Bronchial epithelial cell (primary cell): ENCODE data around the gene MSTN. TPM values are rescaled to one million over a fixed set of nuclear protein-coding genes. Genes with fewer than 3 reads are reported as not detected.
A peak's percentile ranks its signal among the peaks of the same experiment; 100 is the strongest.

Experiments
- DNase-seq: peaks from one replicate; pipeline ENCODE4 v3.0.0-alpha.2; 2010; ENCODE audit warnings: low read depth
- FAIRE-seq: peaks from 2 replicates; lab custom pipeline; 2011; peaks lifted over from hg19 to GRCh38; lab: Jason Lieb, UNC
- H3K27me3 ChIP-seq: 2 replicates; pipeline ENCODE4 v1.5.1; 2011; ENCODE audit warnings: low read length; ENCODE audit not compliant: control insufficient read depth, insufficient read depth
- H3K36me3 ChIP-seq: 2 replicates; pipeline ENCODE4 v1.5.1; 2011; ENCODE audit warnings: low read length; ENCODE audit not compliant: control insufficient read depth, insufficient read depth
- H3K4me3 ChIP-seq: 2 replicates; pipeline ENCODE4 v1.5.1; 2011; ENCODE audit warnings: mild to moderate bottlenecking, low read depth, low read length, control low read depth
- total RNA-seq: library from RNA; depleted of rRNA; stranded (reverse); fragments of >200 nt; gene quantifications from 2 replicates; pipeline ENCODE4 v1.2.1, GENCODE V29; 2014
- TF ChIP-seq, protein P1 (sequence below): IDR thresholded peaks from 2 replicates; pipeline ENCODE4 v1.5.1; 2011; ENCODE audit warnings: mild to moderate bottlenecking, moderate library complexity, low read length, control low read depth, inconsistent platforms; ENCODE audit not compliant: insufficient read depth, severe bottlenecking

The MSTN gene
- total RNA-seq, 1 donor from 2014 or later: not detected

DNA sequence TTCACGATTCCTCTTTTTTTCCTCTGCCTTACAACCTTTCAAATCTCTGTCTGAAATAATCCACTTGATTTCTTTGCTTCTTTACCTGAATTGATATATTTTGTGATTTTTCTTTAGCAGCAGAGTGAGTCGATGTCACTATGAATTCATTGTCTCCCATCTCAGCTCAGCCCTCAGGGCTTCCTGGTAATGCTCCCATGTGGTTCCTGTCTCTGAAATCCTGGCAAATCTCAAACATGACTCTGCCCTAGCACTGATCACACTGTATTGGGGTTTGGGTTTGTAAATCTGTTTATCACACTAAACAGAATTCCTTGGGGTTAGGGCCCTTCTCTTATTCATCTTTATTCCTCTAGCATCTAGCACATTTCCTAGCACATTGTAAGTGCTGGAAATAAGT, 43.0 kb upstream of the MSTN start:
- TF ChIP-seq, protein P1, sequence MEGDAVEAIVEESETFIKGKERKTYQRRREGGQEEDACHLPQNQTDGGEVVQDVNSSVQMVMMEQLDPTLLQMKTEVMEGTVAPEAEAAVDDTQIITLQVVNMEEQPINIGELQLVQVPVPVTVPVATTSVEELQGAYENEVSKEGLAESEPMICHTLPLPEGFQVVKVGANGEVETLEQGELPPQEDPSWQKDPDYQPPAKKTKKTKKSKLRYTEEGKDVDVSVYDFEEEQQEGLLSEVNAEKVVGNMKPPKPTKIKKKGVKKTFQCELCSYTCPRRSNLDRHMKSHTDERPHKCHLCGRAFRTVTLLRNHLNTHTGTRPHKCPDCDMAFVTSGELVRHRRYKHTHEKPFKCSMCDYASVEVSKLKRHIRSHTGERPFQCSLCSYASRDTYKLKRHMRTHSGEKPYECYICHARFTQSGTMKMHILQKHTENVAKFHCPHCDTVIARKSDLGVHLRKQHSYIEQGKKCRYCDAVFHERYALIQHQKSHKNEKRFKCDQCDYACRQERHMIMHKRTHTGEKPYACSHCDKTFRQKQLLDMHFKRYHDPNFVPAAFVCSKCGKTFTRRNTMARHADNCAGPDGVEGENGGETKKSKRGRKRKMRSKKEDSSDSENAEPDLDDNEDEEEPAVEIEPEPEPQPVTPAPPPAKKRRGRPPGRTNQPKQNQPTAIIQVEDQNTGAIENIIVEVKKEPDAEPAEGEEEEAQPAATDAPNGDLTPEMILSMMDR: no peak

DNA sequence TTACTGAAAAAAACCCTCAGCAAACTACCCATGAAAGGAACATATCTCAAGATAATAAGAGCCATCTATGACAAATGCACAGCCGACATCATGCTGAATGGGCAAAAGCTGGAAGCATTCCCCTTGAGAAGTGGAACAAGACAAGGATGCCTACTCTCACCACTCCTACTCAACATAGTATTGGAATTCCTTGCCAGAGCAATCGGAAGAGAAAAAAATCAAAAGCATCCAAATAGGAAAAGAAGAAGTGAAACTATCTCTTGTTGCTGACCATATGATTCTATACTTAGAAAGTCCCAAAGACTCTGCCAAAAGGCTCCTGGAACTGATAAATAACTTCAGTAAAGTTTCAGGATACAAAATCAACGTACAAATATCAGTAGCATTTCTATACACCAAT, 40.6 kb upstream of the MSTN start:
- no peaks in the 10 kb centered on the region for H3K27me3 ChIP-seq
- TF ChIP-seq, protein P1: no peak
- H3K36me3 ChIP-seq: no peaks in the 10 kb centered on the region
- DNase-seq (no peak), FAIRE-seq (no peak)
- no peak overlapping the region for H3K4me3 ChIP-seq

More for the DNA sequence above, 43.0 kb upstream of the MSTN start:
- no peak for FAIRE-seq
- H3K27me3 ChIP-seq: no peaks in the 10 kb centered on the region
- peak; percentile 37 for DNase-seq
- H3K4me3 ChIP-seq: no peak overlapping the region
- no peaks in the 10 kb centered on the region for H3K36me3 ChIP-seq

DNA sequence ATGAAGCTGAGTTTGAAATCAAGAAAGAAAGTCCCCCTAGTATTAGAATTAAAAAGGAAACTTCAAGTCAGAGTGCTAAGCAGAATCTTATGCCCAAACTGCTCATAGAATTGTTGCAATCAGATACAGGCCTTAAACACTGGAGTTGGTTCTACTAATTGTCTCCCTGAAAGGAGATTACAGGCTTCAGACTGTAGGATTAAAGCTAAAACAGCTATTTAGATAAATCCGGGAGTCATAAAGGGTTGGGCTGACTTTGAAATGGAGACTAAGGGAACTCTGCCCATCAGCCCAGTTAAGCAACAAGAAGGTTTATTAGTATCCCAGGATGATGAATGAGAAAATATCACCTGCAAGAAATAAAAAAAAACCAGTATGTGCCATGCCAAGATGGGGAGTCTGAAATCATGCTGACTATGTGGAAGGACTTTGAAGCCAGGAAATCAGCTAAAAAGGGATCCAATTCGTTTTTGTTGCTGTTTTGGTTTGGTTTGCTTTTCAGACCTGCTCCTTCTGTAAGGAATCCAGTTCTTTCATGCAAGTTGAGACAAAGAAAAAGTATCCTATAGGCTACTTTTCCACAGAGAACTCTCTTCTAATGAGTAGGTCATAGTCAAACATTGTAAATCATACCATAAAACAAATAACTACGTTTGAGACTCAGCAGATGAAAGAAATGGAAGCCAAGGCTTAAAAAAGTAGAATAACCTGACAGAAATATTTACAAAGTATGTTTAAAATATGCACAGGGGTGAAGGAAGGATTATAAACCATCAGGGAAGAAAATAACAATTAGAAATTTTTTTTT, 37.6 kb upstream of the MSTN start:
- no peak overlapping the region for H3K4me3 ChIP-seq
- TF ChIP-seq, protein P1: no peak
- FAIRE-seq (no peak), DNase-seq (no peak)
- no peaks in the 10 kb centered on the region for H3K27me3 ChIP-seq
- H3K36me3 ChIP-seq: no peaks in the 10 kb centered on the region

DNA sequence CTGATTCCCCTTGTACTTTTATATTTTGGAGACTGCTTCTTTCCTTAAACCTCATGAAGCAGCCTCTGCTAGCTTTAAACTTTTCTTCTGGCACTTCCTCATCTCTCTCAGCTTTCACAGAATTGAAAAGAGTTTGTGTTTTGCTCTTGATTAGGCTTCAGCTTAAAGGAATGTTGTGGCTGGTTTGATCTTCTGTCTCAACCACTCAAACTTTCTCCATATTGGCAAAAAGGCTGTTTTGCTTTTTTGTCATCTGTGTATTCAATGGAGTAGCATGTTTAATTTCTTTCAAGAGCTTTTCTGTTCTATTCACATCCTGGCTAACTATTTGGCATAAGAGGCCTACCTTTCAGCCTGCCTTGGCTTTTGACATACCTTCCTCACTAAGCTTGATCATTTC, 36.3 kb upstream of the MSTN start:
- no peak for DNase-seq
- Histone ChIP-seq H3K27me3 (no peaks in the 10 kb centered on the region), H3K4me3 (no peak overlapping the region), H3K36me3 (no peaks in the 10 kb centered on the region)
- TF ChIP-seq, protein P1: no peak
- FAIRE-seq: no peak

DNA sequence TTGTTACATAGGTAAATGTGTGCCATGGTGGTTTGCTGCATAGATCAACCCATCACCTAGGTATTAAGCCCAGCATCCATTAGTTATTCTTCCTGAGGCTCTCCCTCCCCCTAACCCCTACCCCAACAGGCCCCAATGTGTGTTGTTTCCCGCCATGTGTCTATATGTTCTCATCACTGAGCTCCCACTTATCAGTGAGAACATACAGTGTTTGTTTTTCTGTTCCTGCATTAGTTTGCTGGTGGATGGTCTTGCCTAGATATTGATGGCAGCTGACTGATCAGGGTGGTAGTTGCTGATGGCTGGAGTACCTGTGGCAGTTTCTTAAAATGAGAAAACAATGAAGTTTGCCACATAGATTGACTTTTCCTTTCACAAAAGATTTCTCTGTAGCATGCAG, 34.6 kb upstream of the MSTN start:
- H3K4me3 ChIP-seq: no peak overlapping the region
- FAIRE-seq (no peak), DNase-seq (no peak)
- TF ChIP-seq, protein P1: no peak
- no peaks in the 10 kb centered on the region for H3K36me3 ChIP-seq
- H3K27me3 ChIP-seq: no peaks in the 10 kb centered on the region

DNA sequence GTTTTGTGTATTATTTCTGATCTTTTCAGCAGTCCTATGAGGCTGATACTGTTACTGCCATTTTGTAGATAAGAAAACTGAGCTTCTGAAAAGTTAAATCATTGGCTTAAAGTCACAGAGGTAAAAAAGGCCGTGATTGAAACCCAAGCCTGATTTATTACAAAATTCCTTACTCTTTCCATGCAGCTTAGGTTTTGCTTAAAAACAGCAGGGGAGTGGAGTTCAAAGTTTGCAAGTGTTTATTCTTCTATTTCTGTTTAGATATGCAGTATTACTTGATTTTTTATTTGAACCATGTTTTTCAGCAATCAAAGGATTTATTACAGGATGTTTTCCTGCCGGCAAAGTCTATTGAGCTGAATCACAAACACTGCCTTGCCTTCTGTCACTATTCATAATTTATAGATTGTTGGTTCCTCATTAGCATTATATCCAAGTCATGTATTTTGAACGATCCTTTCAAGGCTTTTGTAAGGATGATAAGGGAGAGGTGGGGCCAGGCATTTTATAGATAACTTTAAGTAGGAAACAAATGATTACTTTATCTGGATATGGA, 31.9 kb upstream of the MSTN start:
- Histone ChIP-seq H3K4me3 (no peak overlapping the region), H3K27me3 (no peaks in the 10 kb centered on the region), H3K36me3 (no peaks in the 10 kb centered on the region)
- DNase-seq (no peak), FAIRE-seq (no peak)
- TF ChIP-seq, protein P1: no peak
